Measurements from ENCODE around the gene MAU2. TPM values are rescaled to one million over a fixed set of nuclear protein-coding genes. Genes with fewer than 3 reads are reported as not detected.

The MAU2 gene
- total and polyA plus RNA-seq, 2 experiments from 2014 or later, result 18.9 to 62.2 TPM

GRCh38 chr19:19368087-19368486 lies 47.5 kb downstream of the MAU2 start:
- H3K36me3 Mint-ChIP-seq (ENCODE audit: low read depth), result no peaks in the 10 kb centered on the region
- DNase-seq (ENCODE audit: low spot score), result no peak

More at GRCh38 chr19:19368087-19368486, 47.5 kb downstream of the MAU2 start:
- no peak overlapping the region for H2AFZ ChIP-seq
- H3F3A ChIP-seq (replicated peaks; ENCODE audit: low read depth), result peaks cover 2% of the 10 kb centered on the region; the same call in 1 of the 2 replicates
- Mint-ChIP-seq H3K4me3 (no peak overlapping the region), H3K4me1 (peaks cover 15% of the 10 kb centered on the region; the same call in 2 of the 3 replicates), H3K9me3 (no peaks in the 10 kb centered on the region), H3K27me3 (ENCODE audit: insufficient read depth, low read depth, poor library complexity) (peaks cover 1% of the 10 kb centered on the region), H3K27ac (no peak overlapping the region)
- H3K9me2 ChIP-seq (ENCODE audit: insufficient read depth), result no peaks in the 10 kb centered on the region
- H3K4me1 ChIP-seq (ENCODE audit: insufficient read depth), result peaks cover 3% of the 10 kb centered on the region; the same call in 1 of the 2 replicates
- no peak overlapping the region for H3K27ac ChIP-seq (ENCODE audit: low read depth)
- H3K27me3 ChIP-seq (ENCODE audit: insufficient read depth), result no peaks in the 10 kb centered on the region
- no peak overlapping the region for H3K4me3 ChIP-seq
- no peaks in the 10 kb centered on the region for H3K36me3 ChIP-seq (ENCODE audit: insufficient read depth)
- no peaks in the 10 kb centered on the region for H3K79me2 ChIP-seq (replicated peaks; ENCODE audit: insufficient read depth)
- no peak overlapping the region for H3K4me2 ChIP-seq
- TF ChIP-seq, protein P1, sequence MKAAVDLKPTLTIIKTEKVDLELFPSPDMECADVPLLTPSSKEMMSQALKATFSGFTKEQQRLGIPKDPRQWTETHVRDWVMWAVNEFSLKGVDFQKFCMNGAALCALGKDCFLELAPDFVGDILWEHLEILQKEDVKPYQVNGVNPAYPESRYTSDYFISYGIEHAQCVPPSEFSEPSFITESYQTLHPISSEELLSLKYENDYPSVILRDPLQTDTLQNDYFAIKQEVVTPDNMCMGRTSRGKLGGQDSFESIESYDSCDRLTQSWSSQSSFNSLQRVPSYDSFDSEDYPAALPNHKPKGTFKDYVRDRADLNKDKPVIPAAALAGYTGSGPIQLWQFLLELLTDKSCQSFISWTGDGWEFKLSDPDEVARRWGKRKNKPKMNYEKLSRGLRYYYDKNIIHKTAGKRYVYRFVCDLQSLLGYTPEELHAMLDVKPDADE (IDR thresholded peaks at IDR 0.05), result no peak
- TF ChIP-seq EZH2 (IDR thresholded peaks at IDR 0.05; ENCODE audit: low read depth, unreplicated experiment), result no peak
- no peak for TF ChIP-seq JUNB (IDR thresholded peaks at IDR 0.05; ENCODE audit: unreplicated experiment)
- TF ChIP-seq, protein P2, sequence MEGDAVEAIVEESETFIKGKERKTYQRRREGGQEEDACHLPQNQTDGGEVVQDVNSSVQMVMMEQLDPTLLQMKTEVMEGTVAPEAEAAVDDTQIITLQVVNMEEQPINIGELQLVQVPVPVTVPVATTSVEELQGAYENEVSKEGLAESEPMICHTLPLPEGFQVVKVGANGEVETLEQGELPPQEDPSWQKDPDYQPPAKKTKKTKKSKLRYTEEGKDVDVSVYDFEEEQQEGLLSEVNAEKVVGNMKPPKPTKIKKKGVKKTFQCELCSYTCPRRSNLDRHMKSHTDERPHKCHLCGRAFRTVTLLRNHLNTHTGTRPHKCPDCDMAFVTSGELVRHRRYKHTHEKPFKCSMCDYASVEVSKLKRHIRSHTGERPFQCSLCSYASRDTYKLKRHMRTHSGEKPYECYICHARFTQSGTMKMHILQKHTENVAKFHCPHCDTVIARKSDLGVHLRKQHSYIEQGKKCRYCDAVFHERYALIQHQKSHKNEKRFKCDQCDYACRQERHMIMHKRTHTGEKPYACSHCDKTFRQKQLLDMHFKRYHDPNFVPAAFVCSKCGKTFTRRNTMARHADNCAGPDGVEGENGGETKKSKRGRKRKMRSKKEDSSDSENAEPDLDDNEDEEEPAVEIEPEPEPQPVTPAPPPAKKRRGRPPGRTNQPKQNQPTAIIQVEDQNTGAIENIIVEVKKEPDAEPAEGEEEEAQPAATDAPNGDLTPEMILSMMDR (conservative IDR thresholded peaks at IDR 0.05; ENCODE audit: low read depth in 2 of 2), result no peak
- TF ChIP-seq REST (IDR thresholded peaks at IDR 0.05; ENCODE audit: unreplicated experiment), result no peak
- TF ChIP-seq POLR2AphosphoS5 (IDR thresholded peaks at IDR 0.05; ENCODE audit: low read depth), result no peak
- no peak for TF ChIP-seq EZH2phosphoT487 (IDR thresholded peaks at IDR 0.05; ENCODE audit: unreplicated experiment)
- no peak for TF ChIP-seq NANOG (IDR thresholded peaks at IDR 0.05; ENCODE audit: borderline replicate concordance)
- no peak for TF ChIP-seq ZNF462 (CRISPR knock-in tag; IDR thresholded peaks at IDR 0.05)
- no peak for TF ChIP-seq ZNF114 (CRISPR knock-in tag; IDR thresholded peaks at IDR 0.05)
- TF ChIP-seq ZNF331 (CRISPR knock-in tag; IDR thresholded peaks at IDR 0.05; ENCODE audit: low read depth), result no peak
- TF ChIP-seq CREB1 (CRISPR knock-in tag; IDR thresholded peaks at IDR 0.05; ENCODE audit: low read depth), result no peak
- no peak for TF ChIP-seq STAT1 (IDR thresholded peaks at IDR 0.05; ENCODE audit: unreplicated experiment)
- no peak for ATAC-seq
- no peaks in the 10 kb centered on the region for H4K20me1 ChIP-seq (replicated peaks; ENCODE audit: insufficient read depth)
